PC-3 (cell line): ENCODE measurements around the gene DGCR6L. TPM values are rescaled to one million over a fixed set of nuclear protein-coding genes. Genes with fewer than 3 reads are reported as not detected.

Source experiments
- ATAC-seq: fragments of 200-7000 bp; cut with Tn5 transposase; 2 replicates; pipeline ENCODE4 v1.9.1; 2020; ENCODE audit warnings: mild to moderate bottlenecking, moderate library complexity
- BruUV-seq: library from RNA; stranded (reverse); fragments of 400-500 nt; replicated peaks from 2 replicates; lab custom pipeline; 2021; lab: Mats Ljungman, UMichigan
- CTCF ChIA-PET: fragments of 300-600 bp; sonication (Branson Sonifier 250); formaldehyde crosslinking; loops from one replicate; lab custom pipeline; 2022; ENCODE audit warnings: antibody characterized with exemption; lab: Charles Lee
- POLR2A ChIA-PET: fragments of 300-600 bp; sonication (Branson Sonifier 250); formaldehyde crosslinking; loops from one replicate; lab custom pipeline; 2022; ENCODE audit warnings: antibody characterized with exemption; ENCODE audit not compliant: unreplicated experiment; lab: Charles Lee
- DNase-seq: peaks from one replicate; pipeline ENCODE4 v3.0.0-alpha.2; 2015
- H2AFZ ChIP-seq: fragments of 300-600 bp; sonication (generic); 2 replicates; pipeline ENCODE4 v1.6.0; 2016; ENCODE audit warnings: antibody characterized with exemption, low read length
- H3F3A ChIP-seq: fragments of 300-600 bp; sonication (generic); one replicate; pipeline ENCODE4 v1.6.0; 2017; ENCODE audit warnings: antibody characterized with exemption, low read length, control low read depth, mild to moderate bottlenecking; ENCODE audit not compliant: unreplicated experiment
- H3K27ac ChIP-seq: fragments of 300-600 bp; sonication (generic); 2 replicates; pipeline ENCODE4 v1.5.1; 2016; ENCODE audit warnings: mild to moderate bottlenecking, low read length
- H3K27me3 ChIP-seq: fragments of 300-600 bp; sonication (generic); 2 replicates; pipeline ENCODE4 v1.6.1; 2016; ENCODE audit warnings: low read length, mixed read lengths
- H3K36me3 ChIP-seq: fragments of 300-600 bp; sonication (generic); 2 replicates; pipeline ENCODE4 v1.6.1; 2016; ENCODE audit warnings: low read depth, mixed run types, low read length, mixed read lengths
- H3K4me1 ChIP-seq: fragments of 300-600 bp; sonication (generic); 2 replicates; pipeline ENCODE4 v1.5.1; 2016; ENCODE audit warnings: low read length; ENCODE audit not compliant: insufficient read depth
- H3K4me2 ChIP-seq: fragments of 300-600 bp; sonication (generic); 2 replicates; pipeline ENCODE4 v1.6.0; 2016; ENCODE audit warnings: low read length
- H3K4me3 ChIP-seq: fragments of 300-600 bp; sonication (generic); 2 replicates; pipeline ENCODE4 v1.5.1; 2016; ENCODE audit warnings: mild to moderate bottlenecking, low read length, mixed read lengths
- H3K79me2 ChIP-seq: fragments of 300-600 bp; sonication (generic); 2 replicates; pipeline ENCODE4 v1.6.1; 2017; ENCODE audit warnings: low read length, mixed read lengths
- H3K9ac ChIP-seq: fragments of 300-600 bp; sonication (generic); 2 replicates; pipeline ENCODE4 v1.6.0; 2016; ENCODE audit warnings: mild to moderate bottlenecking, low read length
- H3K9me2 ChIP-seq: fragments of 300-600 bp; sonication (generic); replicated peaks from 2 replicates; pipeline ENCODE4 v1.6.1; 2016; ENCODE audit warnings: mixed run types, low read length, mixed read lengths
- H3K9me3 ChIP-seq: fragments of 300-600 bp; sonication (generic); 2 replicates; pipeline ENCODE4 v1.6.1; 2016; ENCODE audit warnings: low read length, mixed read lengths
- H4K20me1 ChIP-seq: fragments of 300-600 bp; sonication (generic); 2 replicates; pipeline ENCODE4 v1.6.1; 2016; ENCODE audit warnings: low read length, mixed read lengths
- EZH2 ChIP-seq: fragments of 300-600 bp; sonication (generic); IDR thresholded peaks from one replicate; pipeline ENCODE4 v1.6.1; 2017; ENCODE audit warnings: antibody characterized with exemption, mild to moderate bottlenecking, low read length; ENCODE audit not compliant: unreplicated experiment
- EZH2phosphoT487 ChIP-seq: fragments of 300-600 bp; sonication (generic); IDR thresholded peaks from 2 replicates; pipeline ENCODE4 v1.6.1; 2018; ENCODE audit warnings: mild to moderate bottlenecking, antibody characterized with exemption, low read length, borderline replicate concordance
- intact Hi-C: fragments of 100-400 bp; cut with micrococcal nuclease; formaldehyde crosslinking; loops from 2 replicates; pipeline ENCODE4 v1.9.0; 2023
- total RNA-seq: library from RNA; depleted of rRNA; stranded (reverse); fragments of >200 nt; gene quantifications from 2 replicates; pipeline ENCODE4 v1.2.3, GENCODE V29; 2014
- TF ChIP-seq, protein P1 (sequence below): fragments of 300-600 bp; sonication (generic); conservative IDR thresholded peaks from 2 replicates; pipeline ENCODE4 v1.5.1; 2017; ENCODE audit warnings: antibody characterized with exemption, low read depth, mild to moderate bottlenecking, low read length

DGCR6L gene
- total RNA-seq, 1 experiment from 2014 or later: 78.1 TPM

DNA sequence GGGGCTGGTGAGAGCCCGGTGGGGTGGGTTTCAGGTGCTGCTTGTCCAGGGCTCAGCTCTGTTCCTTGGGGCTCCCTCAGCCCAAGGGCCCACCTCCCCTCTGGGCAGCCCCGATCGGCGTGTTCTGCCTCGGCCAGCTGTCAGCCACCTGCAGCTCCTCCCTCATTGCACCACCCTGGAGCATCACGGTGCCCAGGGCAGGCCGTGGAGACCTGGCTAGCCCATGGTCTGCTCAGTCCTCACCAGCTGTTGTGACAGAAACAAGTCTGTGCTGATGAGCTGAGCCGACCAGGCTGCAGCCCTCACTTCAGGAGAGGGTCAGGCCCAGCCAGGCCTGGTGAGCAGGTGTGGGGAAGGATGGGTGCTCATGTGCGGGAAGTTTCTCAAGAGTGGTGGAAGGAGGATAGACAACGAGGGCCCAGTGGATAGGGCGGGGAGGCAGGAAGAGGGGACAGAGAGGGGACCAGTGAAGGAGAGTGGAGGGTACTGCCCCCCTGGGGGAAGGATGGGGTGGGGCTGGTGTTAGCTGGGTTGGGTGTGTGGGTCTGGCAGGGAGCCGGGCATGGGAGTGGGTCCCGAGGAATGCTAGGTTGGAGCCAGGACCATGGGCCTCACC lies 35.3 kb downstream of the DGCR6L start:
- Histone ChIP-seq H3K4me2 (no peak overlapping the region), H3K4me1 (no peaks in the 10 kb centered on the region), H3K27ac (no peak overlapping the region), H3K36me3 (no peaks in the 10 kb centered on the region), H3K4me3 (no peak overlapping the region), H3F3A (no peaks in the 10 kb centered on the region), H2AFZ (no peak overlapping the region), H3K79me2 (no peaks in the 10 kb centered on the region), H3K9ac (no peak overlapping the region), H3K9me2 (no peaks in the 10 kb centered on the region), H4K20me1 (no peaks in the 10 kb centered on the region), H3K9me3 (no peaks in the 10 kb centered on the region), H3K27me3 (no peaks in the 10 kb centered on the region)
- POLR2A ChIA-PET: no interaction called here
- no TSS peak for BruUV-seq
- CTCF ChIA-PET: no interaction called here
- DNase-seq: no peak
- no peak for ATAC-seq
- intact Hi-C loops: no loop called here
- TF ChIP-seq EZH2 (no peak), EZH2phosphoT487 (no peak)
- TF ChIP-seq, protein P1, sequence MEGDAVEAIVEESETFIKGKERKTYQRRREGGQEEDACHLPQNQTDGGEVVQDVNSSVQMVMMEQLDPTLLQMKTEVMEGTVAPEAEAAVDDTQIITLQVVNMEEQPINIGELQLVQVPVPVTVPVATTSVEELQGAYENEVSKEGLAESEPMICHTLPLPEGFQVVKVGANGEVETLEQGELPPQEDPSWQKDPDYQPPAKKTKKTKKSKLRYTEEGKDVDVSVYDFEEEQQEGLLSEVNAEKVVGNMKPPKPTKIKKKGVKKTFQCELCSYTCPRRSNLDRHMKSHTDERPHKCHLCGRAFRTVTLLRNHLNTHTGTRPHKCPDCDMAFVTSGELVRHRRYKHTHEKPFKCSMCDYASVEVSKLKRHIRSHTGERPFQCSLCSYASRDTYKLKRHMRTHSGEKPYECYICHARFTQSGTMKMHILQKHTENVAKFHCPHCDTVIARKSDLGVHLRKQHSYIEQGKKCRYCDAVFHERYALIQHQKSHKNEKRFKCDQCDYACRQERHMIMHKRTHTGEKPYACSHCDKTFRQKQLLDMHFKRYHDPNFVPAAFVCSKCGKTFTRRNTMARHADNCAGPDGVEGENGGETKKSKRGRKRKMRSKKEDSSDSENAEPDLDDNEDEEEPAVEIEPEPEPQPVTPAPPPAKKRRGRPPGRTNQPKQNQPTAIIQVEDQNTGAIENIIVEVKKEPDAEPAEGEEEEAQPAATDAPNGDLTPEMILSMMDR: no peak

- H3K4me2 ChIP-seq: no peak overlapping the region
- ATAC-seq (no peak), DNase-seq (no peak)
- H3K9me2 ChIP-seq: no peaks in the 10 kb centered on the region
- no peak overlapping the region for H2AFZ ChIP-seq
- no peaks in the 10 kb centered on the region for H4K20me1 ChIP-seq
- intact Hi-C loops: no loop called here
- H3K9ac ChIP-seq: no peak overlapping the region
- no peaks in the 10 kb centered on the region for H3K79me2 ChIP-seq
- TF ChIP-seq, protein P1: no peak
- TF ChIP-seq EZH2phosphoT487 (no peak), EZH2 (no peak)
- H3K36me3 ChIP-seq: no peaks in the 10 kb centered on the region
- BruUV-seq: no TSS peak
- no peaks in the 10 kb centered on the region for H3K9me3 ChIP-seq
- H3K27me3 ChIP-seq: no peaks in the 10 kb centered on the region
- CTCF ChIA-PET: no interaction called here
- no peaks in the 10 kb centered on the region for H3F3A ChIP-seq
- POLR2A ChIA-PET: no interaction called here
- no peak overlapping the region for H3K4me3 ChIP-seq
- H3K27ac ChIP-seq: no peak overlapping the region
- H3K4me1 ChIP-seq: no peaks in the 10 kb centered on the region
These were observed 36.2 kb downstream of the DGCR6L start for GRCh38 chr22:20283674-20284066.

DNA sequence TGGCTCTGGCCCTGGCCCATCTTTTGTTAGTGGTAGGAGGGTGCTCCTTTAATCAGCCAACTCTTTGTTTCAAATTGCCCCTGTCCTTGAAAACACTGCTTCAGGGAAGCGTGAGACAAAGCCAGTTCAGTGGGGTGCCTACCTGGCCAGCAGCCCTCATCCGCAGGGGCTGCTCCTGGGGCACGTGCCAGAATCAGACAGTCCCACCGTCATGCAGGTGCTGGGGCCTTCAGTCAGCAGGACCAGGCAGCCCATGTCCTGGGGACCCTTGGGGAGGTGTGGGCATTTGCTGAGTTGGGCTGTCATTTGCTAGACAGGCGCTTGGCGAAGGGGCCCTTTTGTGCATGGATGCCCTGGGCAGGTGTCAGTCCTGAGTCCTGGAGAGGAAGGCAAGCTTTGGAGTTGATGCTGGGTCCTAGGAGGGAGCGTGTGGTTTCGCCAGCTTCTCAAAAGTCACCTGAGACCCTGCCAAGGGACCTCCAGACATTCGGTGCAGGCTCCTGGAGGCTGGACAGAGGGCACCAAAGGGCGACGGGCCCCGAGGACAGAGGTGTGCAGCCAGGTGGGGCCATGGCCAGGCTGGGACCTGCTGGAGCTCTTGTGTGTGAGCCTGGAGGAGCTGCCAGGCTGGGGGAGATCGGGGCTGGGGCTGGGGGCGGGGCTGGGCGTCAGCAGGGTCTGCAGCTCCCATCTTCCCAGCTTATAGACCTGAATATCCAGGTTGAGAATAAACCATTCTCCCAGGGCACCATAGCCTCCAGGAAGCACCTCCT lies 36.8 kb downstream of the DGCR6L start:
- BruUV-seq: no TSS peak
- Histone ChIP-seq H3K27ac (no peak overlapping the region), H3K4me3 (no peak overlapping the region), H3K36me3 (no peaks in the 10 kb centered on the region), H4K20me1 (no peaks in the 10 kb centered on the region), H3K9me2 (no peaks in the 10 kb centered on the region), H3K9me3 (no peaks in the 10 kb centered on the region), H3K27me3 (no peaks in the 10 kb centered on the region), H2AFZ (no peak overlapping the region), H3K79me2 (no peaks in the 10 kb centered on the region), H3K4me1 (no peaks in the 10 kb centered on the region), H3F3A (no peaks in the 10 kb centered on the region), H3K4me2 (no peak overlapping the region), H3K9ac (no peak overlapping the region)
- TF ChIP-seq EZH2 (no peak), EZH2phosphoT487 (no peak)
- TF ChIP-seq, protein P1: no peak
- DNase-seq (no peak), ATAC-seq (no peak)
- ChIA-PET POLR2A (no interaction called here), CTCF (no interaction called here)
- intact Hi-C loops: no loop called here
